BE2C (cell line): Measurements from ENCODE around the gene MYL12A.

Experiments used
- DNase-seq: peaks from one replicate; pipeline ENCODE4 v3.0.0-alpha.2; 2020
- H3K27me3 ChIP-seq: fragments of 250-450 bp; sonication (Bioruptor Pico); 2 replicates; pipeline ENCODE4 v1.5.1; 2020; ENCODE audit warnings: mild to moderate bottlenecking
- H3K36me3 ChIP-seq: fragments of 250-450 bp; sonication (Bioruptor Pico); 2 replicates; pipeline ENCODE4 v1.5.1; 2020; ENCODE audit warnings: mild to moderate bottlenecking
- H3K4me1 ChIP-seq: fragments of 250-450 bp; sonication (Bioruptor Pico); 2 replicates; pipeline ENCODE4 v1.5.1; 2020
- H3K4me3 ChIP-seq: 2 replicates; pipeline ENCODE4 v1.5.1; 2011; ENCODE audit warnings: low read depth, low read length
- H3K9me3 ChIP-seq: fragments of 250-450 bp; sonication (Bioruptor Pico); 2 replicates; pipeline ENCODE4 v1.5.1; 2020
- TF ChIP-seq, protein P1 (sequence below): IDR thresholded peaks from 2 replicates; pipeline ENCODE4 v1.5.1; 2012; ENCODE audit warnings: mild to moderate bottlenecking, low read depth, low read length

The MYL12A gene

DNA sequence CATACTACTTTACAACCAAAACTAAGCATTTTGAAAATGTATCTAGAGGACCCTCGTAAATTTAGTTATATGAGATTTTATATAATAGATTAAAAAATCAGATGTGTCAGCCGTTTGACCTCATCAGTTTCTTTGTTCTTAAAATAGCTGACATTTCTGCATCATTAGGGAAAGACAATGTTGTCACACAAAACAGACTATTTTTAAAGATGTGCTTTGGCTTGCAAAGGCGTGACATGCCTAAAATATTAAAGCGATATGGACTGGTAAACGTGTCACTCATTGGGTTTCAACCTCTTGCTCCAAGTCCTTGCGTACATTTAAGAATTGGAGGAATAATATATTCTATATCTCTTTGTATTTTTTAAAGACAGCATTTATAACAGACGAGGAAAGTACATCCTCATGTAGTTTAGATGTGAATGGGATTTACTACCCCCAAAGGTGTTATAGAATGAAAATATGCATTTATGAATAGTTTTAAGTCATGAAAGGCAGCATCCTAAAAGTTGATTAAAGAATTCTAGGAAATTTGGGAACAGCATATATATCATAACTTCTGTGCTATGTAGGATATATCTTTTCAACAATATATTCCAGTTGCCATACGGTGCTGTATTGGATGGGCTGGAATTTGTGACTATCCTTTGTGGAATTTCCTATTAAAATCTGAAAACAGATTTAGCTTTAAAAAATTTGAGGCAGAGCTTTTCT is 3.8 kb downstream of the MYL12A start:
- Histone ChIP-seq H3K4me3 (no peak overlapping the region), H3K27me3 (no peaks in the 10 kb centered on the region), H3K4me1 (no peaks in the 10 kb centered on the region), H3K9me3 (no peaks in the 10 kb centered on the region), H3K36me3 (no peaks in the 10 kb centered on the region)
- DNase-seq = no peak
- TF ChIP-seq, protein P1, sequence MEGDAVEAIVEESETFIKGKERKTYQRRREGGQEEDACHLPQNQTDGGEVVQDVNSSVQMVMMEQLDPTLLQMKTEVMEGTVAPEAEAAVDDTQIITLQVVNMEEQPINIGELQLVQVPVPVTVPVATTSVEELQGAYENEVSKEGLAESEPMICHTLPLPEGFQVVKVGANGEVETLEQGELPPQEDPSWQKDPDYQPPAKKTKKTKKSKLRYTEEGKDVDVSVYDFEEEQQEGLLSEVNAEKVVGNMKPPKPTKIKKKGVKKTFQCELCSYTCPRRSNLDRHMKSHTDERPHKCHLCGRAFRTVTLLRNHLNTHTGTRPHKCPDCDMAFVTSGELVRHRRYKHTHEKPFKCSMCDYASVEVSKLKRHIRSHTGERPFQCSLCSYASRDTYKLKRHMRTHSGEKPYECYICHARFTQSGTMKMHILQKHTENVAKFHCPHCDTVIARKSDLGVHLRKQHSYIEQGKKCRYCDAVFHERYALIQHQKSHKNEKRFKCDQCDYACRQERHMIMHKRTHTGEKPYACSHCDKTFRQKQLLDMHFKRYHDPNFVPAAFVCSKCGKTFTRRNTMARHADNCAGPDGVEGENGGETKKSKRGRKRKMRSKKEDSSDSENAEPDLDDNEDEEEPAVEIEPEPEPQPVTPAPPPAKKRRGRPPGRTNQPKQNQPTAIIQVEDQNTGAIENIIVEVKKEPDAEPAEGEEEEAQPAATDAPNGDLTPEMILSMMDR = no peak

DNA sequence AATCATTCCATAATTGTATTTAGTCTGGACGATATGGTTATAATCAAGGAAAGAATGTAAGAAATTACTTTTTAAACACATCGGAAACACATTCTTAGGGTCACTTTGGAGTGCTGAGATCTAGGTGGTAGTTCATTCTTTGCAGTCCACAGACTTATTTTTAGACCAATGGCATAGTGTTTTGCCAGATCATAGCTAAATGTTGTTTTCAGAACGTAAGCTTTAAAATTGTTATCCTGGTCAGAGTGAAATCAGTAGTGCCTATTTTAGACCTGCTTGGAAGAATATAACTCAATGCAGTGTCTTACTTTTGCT is 4.3 kb downstream of the MYL12A start:
- TF ChIP-seq, protein P1 = no peak
- Histone ChIP-seq H3K9me3 (no peaks in the 10 kb centered on the region), H3K36me3 (no peaks in the 10 kb centered on the region), H3K4me3 (no peak overlapping the region), H3K4me1 (no peaks in the 10 kb centered on the region), H3K27me3 (no peaks in the 10 kb centered on the region)
- no peak for DNase-seq

DNA sequence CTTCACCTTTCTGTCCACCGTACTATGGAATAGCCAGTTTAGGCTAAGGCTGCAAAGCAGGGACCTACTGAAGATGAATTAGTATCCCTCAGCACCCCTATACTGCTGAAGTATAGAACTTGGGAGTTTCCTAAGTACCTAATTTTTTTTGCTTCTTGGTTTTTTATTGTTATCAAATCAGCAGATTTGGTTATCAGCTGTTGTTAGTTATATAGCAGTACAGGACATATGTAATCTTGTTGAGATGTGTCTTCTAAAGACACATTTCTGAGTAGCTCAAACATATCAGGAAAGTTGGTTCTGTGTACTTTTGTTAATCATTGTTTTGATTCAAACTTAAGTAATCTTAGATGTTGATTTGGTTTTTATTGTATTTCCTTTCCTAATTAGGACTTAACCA is 5.2 kb downstream of the MYL12A start:
- no peak for DNase-seq
- TF ChIP-seq, protein P1 = no peak
- H3K4me1 ChIP-seq = no peaks in the 10 kb centered on the region
- H3K27me3 ChIP-seq = no peaks in the 10 kb centered on the region
- H3K9me3 ChIP-seq = no peaks in the 10 kb centered on the region
- H3K36me3 ChIP-seq = peaks cover 5% of the 10 kb centered on the region
- H3K4me3 ChIP-seq = no peak overlapping the region

DNA sequence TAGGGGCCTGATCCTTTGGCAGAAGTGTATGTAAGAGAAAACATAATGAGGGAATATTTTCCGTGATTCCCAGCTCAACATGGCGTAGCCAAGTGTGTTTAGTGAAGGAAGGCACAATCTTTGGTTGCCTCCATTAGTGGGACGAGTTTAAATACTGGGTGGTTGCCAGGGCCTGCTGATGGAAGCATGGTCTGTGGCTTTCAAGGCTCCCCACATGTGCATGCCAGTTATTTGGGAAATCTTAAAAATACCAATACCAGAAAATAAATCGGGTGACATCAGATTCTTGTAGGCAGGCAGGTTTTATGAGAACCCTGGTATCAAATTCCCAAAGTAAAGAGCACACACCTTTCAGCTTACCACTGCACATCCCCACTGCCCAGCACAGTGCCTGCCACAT is 7.1 kb downstream of the MYL12A start:
- no peaks in the 10 kb centered on the region for H3K27me3 ChIP-seq
- no peak overlapping the region for H3K4me3 ChIP-seq
- no peak for DNase-seq
- H3K9me3 ChIP-seq = no peaks in the 10 kb centered on the region
- peaks cover 5% of the 10 kb centered on the region for H3K36me3 ChIP-seq
- H3K4me1 ChIP-seq = no peaks in the 10 kb centered on the region
- TF ChIP-seq, protein P1 = no peak

DNA sequence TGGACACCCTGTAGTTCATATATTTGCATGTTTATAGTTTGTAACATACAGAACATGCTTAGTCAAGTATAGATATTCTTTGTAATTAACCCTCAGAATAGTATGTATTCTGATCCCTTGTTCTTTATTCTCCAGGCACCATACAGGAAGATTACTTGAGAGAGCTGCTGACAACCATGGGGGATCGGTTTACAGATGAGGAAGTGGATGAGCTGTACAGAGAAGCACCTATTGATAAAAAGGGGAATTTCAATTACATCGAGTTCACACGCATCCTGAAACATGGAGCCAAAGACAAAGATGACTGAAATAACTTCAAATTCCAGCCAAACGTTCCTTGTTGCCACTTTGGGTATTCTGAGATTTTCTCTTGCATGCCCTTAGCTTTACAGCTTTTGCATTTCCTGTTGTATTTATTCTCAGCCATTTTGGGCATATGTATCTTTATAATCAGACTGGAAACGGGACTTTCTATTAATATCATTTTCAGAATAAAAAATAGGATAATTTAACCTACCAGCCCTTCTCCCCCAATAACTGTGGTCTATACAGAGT is 8.1 kb downstream of the MYL12A start:
- no peaks in the 10 kb centered on the region for H3K27me3 ChIP-seq
- H3K4me3 ChIP-seq = no peak overlapping the region
- H3K36me3 ChIP-seq = peaks cover 5% of the 10 kb centered on the region
- H3K4me1 ChIP-seq = no peaks in the 10 kb centered on the region
- TF ChIP-seq, protein P1 = no peak
- DNase-seq = no peak
- H3K9me3 ChIP-seq = no peaks in the 10 kb centered on the region
